Activated CD4-positive, alpha-beta T cell treated with anti-CD3 and anti-CD28 coated beads, Interleukin-2, amount 10 ng/mL, durations not matched to agents 24 days and 14 days (primary cell): Measurements from ENCODE around the gene TMEM125. TPM values are rescaled to one million over a fixed set of nuclear protein-coding genes. Genes with fewer than 3 reads are reported as not detected.

Experiments
- DNase-seq: peaks from one replicate; pipeline ENCODE4 v3.0.0; 2022
- H3K27ac Mint-ChIP-seq: one replicate; pipeline ENCODE4 v1.8.0; 2022; ENCODE audit warnings: mild to moderate bottlenecking, mixed read lengths
- H3K27me3 Mint-ChIP-seq: one replicate; pipeline ENCODE4 v1.8.0; 2022; ENCODE audit warnings: mixed read lengths
- H3K36me3 Mint-ChIP-seq: one replicate; pipeline ENCODE4 v1.8.0; 2022; ENCODE audit warnings: low read depth, mild to moderate bottlenecking, mixed read lengths
- H3K4me1 Mint-ChIP-seq: one replicate; pipeline ENCODE4 v1.8.0; 2021; ENCODE audit warnings: mixed read lengths
- H3K4me3 Mint-ChIP-seq: one replicate; pipeline ENCODE4 v1.8.0; 2022; ENCODE audit warnings: mild to moderate bottlenecking, moderate library complexity, mixed read lengths
- H3K9me3 Mint-ChIP-seq: one replicate; pipeline ENCODE4 v1.8.0; 2021; ENCODE audit warnings: mixed read lengths
- intact Hi-C: fragments of 100-400 bp; cut with micrococcal nuclease; formaldehyde crosslinking; loops from one replicate; pipeline ENCODE4 v1.15.1; 2023
- total RNA-seq: library from RNA; stranded (reverse); gene quantifications from 2 replicates; pipeline ENCODE4 v1.2.3, GENCODE V29; 2022

The TMEM125 gene
- not detected in 2 replicates for total RNA-seq

GRCh38 chr1:43269627-43270375 is at the start of gene TMEM125:
Gene TMEM125, plus strand, starts transcription at chr1:43269983. Its CDS starts 2,740 bp downstream, at chr1:43272723.
- peak within 1 kb of the TSS; percentile 32 for H3K4me3 Mint-ChIP-seq
- H3K27ac Mint-ChIP-seq = no peak within 1 kb of the TSS
- peaks cover 15% of the 10 kb centered on the region for H3K4me1 Mint-ChIP-seq
- intact Hi-C loops = no loop called here
- DNase-seq = no peak
- peaks cover 6% of the 10 kb centered on the region for H3K27me3 Mint-ChIP-seq
- H3K9me3 Mint-ChIP-seq = peaks cover 8% of the 10 kb centered on the region
- H3K36me3 Mint-ChIP-seq = peaks cover 2% of the 10 kb centered on the region

- Mint-ChIP-seq H3K9me3 (no peaks in the 10 kb centered on the region), H3K4me1 (peaks cover 1% of the 10 kb centered on the region), H3K27me3 (peaks cover 5% of the 10 kb centered on the region), H3K27ac (no peak overlapping the region), H3K36me3 (no peaks in the 10 kb centered on the region), H3K4me3 (no peak overlapping the region)
- DNase-seq = no peak
- intact Hi-C loops = no loop called here
Measured at GRCh38 chr1:43220905-43221778, 48.6 kb upstream of the TMEM125 start.

GRCh38 chr1:43221797-43222196 is 48.0 kb upstream of the TMEM125 start:
- Mint-ChIP-seq H3K36me3 (no peaks in the 10 kb centered on the region), H3K9me3 (no peaks in the 10 kb centered on the region), H3K27me3 (peaks cover 4% of the 10 kb centered on the region), H3K27ac (no peak overlapping the region), H3K4me1 (peaks cover 1% of the 10 kb centered on the region), H3K4me3 (no peak overlapping the region)
- intact Hi-C loops = no loop called here
- DNase-seq = no peak

- intact Hi-C loops = no loop called here
- DNase-seq = no peak
- Mint-ChIP-seq H3K4me3 (no peak overlapping the region), H3K27ac (no peak overlapping the region), H3K27me3 (peaks cover 1% of the 10 kb centered on the region), H3K4me1 (peaks cover 1% of the 10 kb centered on the region), H3K36me3 (no peaks in the 10 kb centered on the region), H3K9me3 (no peaks in the 10 kb centered on the region)
Measured at GRCh38 chr1:43222879-43223278, 46.9 kb upstream of the TMEM125 start.

GRCh38 chr1:43225168-43225567 is 44.6 kb upstream of the TMEM125 start:
- Mint-ChIP-seq H3K27me3 (peaks cover 1% of the 10 kb centered on the region), H3K4me3 (no peak overlapping the region), H3K27ac (no peak overlapping the region), H3K4me1 (peaks cover 1% of the 10 kb centered on the region), H3K9me3 (no peaks in the 10 kb centered on the region), H3K36me3 (no peaks in the 10 kb centered on the region)
- intact Hi-C loops = loop anchor here (5.0 kb wide), 1 partner anchor 422 kb away; no protein-coding TSS in a partner anchor
- no peak for DNase-seq

- no peaks in the 10 kb centered on the region for H3K4me1 Mint-ChIP-seq
- H3K27me3 Mint-ChIP-seq = peaks cover 3% of the 10 kb centered on the region
- no peaks in the 10 kb centered on the region for H3K9me3 Mint-ChIP-seq
- no peaks in the 10 kb centered on the region for H3K36me3 Mint-ChIP-seq
- DNase-seq = peak; percentile 94
- no peak overlapping the region for H3K27ac Mint-ChIP-seq
- H3K4me3 Mint-ChIP-seq = no peak overlapping the region
- intact Hi-C loops = loop anchor here (1.0 to 5.0 kb wide), 3 partner anchors 131 to 420 kb away; partner anchors contain the start of gene CDC20
Measured at GRCh38 chr1:43227143-43227764, 42.5 kb upstream of the TMEM125 start.

- H3K4me3 Mint-ChIP-seq = no peak overlapping the region
- no peak overlapping the region for H3K27ac Mint-ChIP-seq
- no peaks in the 10 kb centered on the region for H3K4me1 Mint-ChIP-seq
- H3K27me3 Mint-ChIP-seq = peaks cover 3% of the 10 kb centered on the region
- no peaks in the 10 kb centered on the region for H3K36me3 Mint-ChIP-seq
- no peaks in the 10 kb centered on the region for H3K9me3 Mint-ChIP-seq
- intact Hi-C loops = loop anchor here (5.0 kb wide), 1 partner anchor 417 kb away; no protein-coding TSS in a partner anchor
- DNase-seq = no peak
Measured at GRCh38 chr1:43229826-43230780, 39.7 kb upstream of the TMEM125 start.

GRCh38 chr1:43232074-43232473 is 37.7 kb upstream of the TMEM125 start:
- H3K4me3 Mint-ChIP-seq = no peak overlapping the region
- H3K9me3 Mint-ChIP-seq = no peaks in the 10 kb centered on the region
- no peaks in the 10 kb centered on the region for H3K36me3 Mint-ChIP-seq
- DNase-seq = no peak
- H3K27me3 Mint-ChIP-seq = peaks cover 2% of the 10 kb centered on the region
- no peak overlapping the region for H3K27ac Mint-ChIP-seq
- no peaks in the 10 kb centered on the region for H3K4me1 Mint-ChIP-seq
- intact Hi-C loops = no loop called here

GRCh38 chr1:43232482-43232881 is 37.3 kb upstream of the TMEM125 start:
- H3K9me3 Mint-ChIP-seq = no peaks in the 10 kb centered on the region
- no peaks in the 10 kb centered on the region for H3K36me3 Mint-ChIP-seq
- intact Hi-C loops = no loop called here
- no peaks in the 10 kb centered on the region for H3K4me1 Mint-ChIP-seq
- DNase-seq = no peak
- H3K27me3 Mint-ChIP-seq = peaks cover 2% of the 10 kb centered on the region
- H3K27ac Mint-ChIP-seq = no peak overlapping the region
- no peak overlapping the region for H3K4me3 Mint-ChIP-seq

- no peaks in the 10 kb centered on the region for H3K9me3 Mint-ChIP-seq
Measured at GRCh38 chr1:43233631-43234030, 36.2 kb upstream of the TMEM125 start.

GRCh38 chr1:43234267-43234666 is 35.5 kb upstream of the TMEM125 start:
- H3K27me3 Mint-ChIP-seq = peaks cover 2% of the 10 kb centered on the region
- no peak overlapping the region for H3K4me3 Mint-ChIP-seq
- peaks cover 7% of the 10 kb centered on the region for H3K4me1 Mint-ChIP-seq
- H3K9me3 Mint-ChIP-seq = no peaks in the 10 kb centered on the region
- H3K36me3 Mint-ChIP-seq = no peaks in the 10 kb centered on the region
- no peak overlapping the region for H3K27ac Mint-ChIP-seq
- DNase-seq = no peak
- intact Hi-C loops = no loop called here

More at GRCh38 chr1:43233631-43234030, 36.2 kb upstream of the TMEM125 start:
- no peak for DNase-seq
- H3K27ac Mint-ChIP-seq = peak overlapping the region; percentile 26
- no peak overlapping the region for H3K4me3 Mint-ChIP-seq
- intact Hi-C loops = no loop called here
- H3K36me3 Mint-ChIP-seq = no peaks in the 10 kb centered on the region
- peaks cover 3% of the 10 kb centered on the region for H3K4me1 Mint-ChIP-seq
- peaks cover 2% of the 10 kb centered on the region for H3K27me3 Mint-ChIP-seq

GRCh38 chr1:43235040-43235439 is 34.7 kb upstream of the TMEM125 start:
- Mint-ChIP-seq H3K4me3 (no peak overlapping the region), H3K27me3 (peaks cover 2% of the 10 kb centered on the region), H3K36me3 (no peaks in the 10 kb centered on the region), H3K9me3 (no peaks in the 10 kb centered on the region), H3K4me1 (peaks cover 12% of the 10 kb centered on the region), H3K27ac (no peak overlapping the region)
- intact Hi-C loops = no loop called here
- DNase-seq = no peak
